NOMO-1 treated with DMSO at 0.1 percent for 48 hours (cell line): ENCODE data around the gene LRRC75A.

Experiments
- DNase-seq: peaks from one replicate; lab custom pipeline; 2025; ENCODE audit not compliant: unreplicated experiment; lab: John Stamatoyannopoulos, UW

Gene LRRC75A

DNA sequence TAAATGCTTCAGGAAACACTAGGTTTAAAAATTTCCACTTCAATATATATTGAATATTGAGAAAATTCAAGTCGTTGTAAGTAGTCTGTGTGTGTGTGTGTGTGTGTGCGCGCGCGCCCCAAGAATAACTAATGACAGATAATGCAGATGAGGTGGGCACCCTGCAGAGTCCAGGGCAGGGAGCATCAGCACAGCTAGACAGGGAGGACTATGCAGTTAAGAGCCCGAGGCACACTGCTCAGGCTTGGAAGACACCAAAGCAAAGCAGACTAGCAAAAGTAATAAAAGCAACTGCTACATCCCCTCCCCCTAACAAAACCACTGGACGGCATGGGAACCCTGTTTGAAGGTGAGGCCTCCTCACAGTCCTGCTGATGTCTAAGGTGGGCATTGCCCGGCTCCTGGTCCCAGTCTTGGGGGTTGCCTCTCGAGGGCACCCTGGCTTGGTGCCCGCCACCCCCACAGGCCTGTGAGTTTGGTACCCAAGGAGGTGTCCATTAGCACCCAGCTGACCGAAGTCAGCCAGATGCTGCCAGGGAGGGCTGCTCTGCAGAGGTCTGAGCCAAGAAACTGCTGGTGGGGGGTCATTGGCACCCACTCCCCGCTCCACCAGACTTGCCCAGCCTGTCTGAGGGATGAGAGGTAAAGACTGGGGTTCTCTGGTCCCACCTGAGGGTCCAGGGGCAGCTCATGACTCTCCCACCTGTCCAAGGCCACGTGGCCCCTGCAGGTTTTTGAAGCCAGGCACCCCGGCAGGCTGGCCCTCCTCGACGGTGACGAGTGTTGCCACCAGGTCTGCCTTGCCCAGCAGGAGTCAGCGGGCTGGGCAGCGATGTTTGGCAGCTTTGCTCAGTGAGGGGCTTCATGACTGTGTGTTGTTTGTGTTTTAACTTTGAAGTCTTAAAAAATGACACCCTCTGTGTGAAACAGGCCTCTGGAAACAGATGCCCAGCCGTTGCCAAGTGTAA lies 18.7 kb downstream of the LRRC75A start:
- DNase-seq = no peak

DNA sequence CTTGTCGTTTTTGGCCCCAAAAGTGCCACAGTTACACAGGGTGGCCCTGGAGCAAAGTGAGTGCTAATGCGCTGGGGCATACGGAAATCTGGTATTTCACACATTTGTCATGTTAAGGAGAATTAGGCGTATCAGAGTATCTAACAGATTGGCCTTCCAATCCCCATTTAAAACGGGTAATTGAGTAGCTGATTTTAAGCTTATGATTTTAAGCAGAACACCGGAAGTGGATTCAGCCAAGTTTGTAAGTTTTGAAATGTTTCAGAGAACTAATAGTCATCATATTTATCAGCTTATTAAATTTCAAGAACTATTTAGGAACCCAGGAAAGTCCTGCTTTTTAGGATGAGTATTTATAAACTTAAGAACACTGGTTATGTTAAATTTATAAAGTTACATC lies 19.5 kb downstream of the LRRC75A start:
- DNase-seq = no peak

DNA sequence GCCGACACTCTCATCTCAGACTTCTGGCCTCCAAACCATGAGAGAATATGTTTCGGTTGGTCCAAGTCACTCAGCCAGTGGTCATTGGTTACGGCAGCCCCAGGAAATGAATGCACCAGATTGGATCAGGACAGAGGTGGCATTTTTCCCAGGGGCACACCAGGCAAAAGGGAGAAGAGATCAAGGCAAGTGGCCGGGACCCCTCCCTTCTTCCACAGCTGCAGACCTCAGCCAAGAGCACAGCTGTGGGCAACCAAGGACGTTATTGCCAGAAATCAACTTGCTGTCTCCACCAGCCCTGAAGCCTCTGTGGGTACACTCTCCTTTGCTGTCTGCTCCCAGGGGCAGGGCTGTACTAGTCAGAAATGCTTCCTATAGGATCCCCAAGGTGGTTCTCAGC lies 20.7 kb downstream of the LRRC75A start:
- DNase-seq = no peak

DNA sequence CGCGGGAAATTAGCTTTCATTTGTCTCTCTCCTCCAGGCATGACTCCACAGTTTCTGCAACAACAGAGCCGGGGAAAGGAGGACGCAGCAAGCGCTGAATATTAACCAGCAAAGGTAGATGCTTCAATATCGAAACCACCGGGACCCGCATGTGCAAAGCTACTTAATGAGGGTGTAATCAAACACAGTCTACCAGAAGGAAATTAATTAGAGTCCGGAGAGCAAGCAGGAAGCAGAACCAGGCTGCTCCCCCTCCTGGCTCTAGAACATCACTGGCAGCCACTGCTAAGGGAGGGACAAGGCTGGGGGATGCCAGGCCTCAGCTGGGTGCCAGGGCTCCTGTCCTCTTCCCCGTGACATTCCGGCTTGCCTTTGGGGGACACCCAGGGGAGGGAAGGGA lies 21.7 kb downstream of the LRRC75A start:
- no peak for DNase-seq

DNA sequence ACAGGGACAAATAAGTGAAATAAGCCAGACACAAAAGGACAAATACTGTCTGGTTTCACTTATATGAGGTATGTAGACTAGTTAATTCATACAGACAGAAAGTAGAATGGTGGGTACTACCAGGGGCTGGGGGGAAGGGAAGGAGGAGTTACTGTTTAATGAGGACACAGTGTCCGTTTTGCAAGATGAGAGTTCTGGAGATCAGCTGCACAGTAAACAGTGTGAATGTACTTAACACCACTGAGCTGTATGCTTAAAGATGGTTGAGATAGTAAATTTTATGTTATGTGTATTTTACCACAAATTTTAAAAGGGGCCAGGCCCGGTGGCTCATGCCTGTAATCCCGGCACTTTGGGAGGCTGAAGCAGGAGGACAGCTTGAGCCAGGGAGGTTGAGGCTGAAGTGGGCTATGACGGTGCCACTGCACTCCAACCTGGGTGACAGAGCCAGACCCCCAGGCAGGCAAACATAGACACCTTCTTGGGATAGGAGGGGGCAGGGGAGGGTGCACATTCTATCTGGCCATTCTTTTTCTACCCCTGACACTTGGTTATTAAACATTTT lies 23.5 kb downstream of the LRRC75A start:
- DNase-seq = no peak

DNA sequence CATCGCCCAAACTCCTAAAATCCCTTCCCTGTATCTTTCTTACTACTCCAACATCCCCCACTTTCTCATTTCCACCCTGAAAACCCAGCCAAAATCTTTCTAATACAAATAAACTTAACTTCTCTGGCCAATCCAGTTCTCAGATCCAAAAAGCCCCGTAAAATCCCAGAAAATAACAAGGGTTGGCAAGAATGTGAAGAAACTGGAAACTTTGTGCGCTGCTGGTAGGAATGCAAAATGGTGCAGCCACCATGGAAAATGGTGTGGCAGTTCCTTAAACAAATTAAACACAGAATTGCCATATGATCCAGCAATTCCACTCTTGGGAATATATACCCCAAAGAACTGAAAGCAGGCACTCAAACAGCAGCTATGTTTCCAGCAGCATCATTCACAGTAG lies 24.1 kb downstream of the LRRC75A start:
- no peak for DNase-seq

DNA sequence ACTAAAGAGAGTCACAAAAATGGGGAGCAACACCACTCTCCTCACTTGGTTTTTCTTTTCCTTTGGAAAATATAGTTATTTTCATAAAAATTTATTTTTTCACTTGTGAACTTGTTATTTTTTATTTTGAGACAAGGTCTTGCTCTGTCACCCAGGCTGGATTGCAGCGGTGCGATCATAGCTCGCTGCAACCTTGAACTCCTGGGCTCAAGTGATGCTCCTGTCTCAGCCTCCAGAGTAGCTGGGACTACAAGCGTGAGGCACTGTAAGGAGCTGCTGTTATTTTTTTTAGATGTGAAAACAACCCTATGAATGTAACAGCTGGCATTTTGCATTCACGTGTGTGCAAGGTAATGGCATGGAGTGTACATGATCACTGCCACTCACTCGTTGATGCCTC lies 24.9 kb downstream of the LRRC75A start:
- DNase-seq = no peak

DNA sequence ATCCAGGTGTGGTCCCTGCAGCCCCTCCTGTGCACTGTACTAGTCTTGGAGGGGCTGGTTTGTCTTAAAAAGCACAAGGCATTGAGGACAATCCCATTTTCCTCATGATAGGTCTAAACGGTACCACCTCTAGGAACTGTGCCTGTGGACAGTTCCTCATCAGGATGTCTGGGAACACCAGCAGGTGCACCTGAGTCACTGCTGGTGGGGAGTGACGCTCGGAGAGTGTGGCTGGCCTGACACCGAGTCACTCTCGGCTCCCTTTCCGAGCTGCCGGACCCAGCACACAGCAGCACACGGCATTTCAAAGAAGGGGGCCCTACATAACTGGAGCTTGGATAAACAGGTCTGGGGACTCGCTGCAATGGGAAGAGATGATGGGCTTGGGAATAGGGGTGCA lies 25.6 kb downstream of the LRRC75A start:
- no peak for DNase-seq

DNA sequence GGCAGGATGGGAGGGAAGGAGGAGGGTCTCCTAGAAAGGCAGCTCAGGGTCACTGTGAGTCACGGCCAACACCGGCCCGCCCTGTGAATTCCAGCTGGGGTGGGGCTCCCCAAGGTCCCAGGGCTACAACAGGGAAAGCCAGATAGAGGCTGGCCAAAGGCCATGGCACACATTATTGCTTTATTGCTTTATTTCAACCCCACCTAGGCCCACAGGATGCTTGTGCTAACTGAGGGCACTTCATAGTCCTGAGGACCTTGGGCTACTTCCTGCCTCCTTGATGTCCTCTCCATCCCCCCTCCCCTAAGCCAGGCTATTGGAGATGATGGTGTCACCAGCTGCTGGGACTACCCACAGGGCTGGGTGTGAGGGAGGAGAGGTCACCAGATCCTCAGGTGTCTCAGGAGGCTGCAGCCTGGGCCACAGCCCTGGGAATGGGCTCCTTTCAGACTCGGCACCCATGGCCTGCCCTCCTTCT lies 26.1 kb downstream of the LRRC75A start:
- DNase-seq = no peak

DNA sequence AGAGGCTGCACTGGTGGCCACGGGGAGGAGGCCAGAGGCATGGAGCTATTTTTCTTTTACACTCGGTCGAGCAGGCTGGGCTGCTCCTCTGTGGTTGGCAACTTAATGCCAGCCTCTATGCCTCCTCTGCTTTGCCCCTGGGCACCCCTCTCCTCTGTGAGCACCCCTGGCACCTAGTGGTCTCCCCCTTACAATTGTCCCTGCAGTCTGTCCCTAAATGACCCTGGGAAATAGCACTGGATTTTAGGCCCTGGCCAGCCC lies 27.0 kb downstream of the LRRC75A start:
- no peak for DNase-seq

DNA sequence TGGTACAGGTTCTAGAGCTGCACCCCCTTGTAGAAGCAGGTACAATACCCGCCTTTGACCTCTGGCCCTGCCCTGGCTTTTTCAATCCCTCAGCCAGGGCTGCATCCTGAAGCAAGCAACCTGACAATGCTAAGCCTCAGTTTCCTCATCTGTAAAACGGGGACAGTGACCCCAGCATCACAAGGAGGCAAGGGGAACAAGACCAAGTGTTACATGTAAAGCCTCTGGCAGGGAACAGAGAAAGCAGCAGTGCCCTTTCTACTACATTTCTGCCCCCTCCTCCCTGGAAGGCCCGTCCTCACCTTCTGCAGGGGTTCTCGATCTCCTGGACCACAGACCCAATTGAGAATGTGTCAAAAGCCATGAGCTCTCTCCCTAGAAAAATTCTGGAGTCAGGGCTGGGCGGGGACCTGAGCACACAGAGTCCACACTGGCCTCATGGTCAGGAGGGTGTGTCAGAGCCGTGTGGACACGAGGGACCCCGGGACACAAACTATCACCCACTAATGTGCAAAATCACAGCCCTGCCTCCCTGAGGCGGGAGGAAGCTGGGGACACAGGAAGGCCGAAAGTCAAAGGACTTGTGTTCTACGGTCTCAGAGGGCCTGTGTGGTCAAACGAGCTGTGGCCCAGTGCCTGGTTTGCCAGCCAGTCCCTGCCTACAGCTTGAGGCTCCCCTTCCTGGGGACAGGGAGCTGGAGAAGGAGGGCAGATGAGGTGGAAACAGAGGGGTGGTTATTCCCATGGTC lies 27.5 kb downstream of the LRRC75A start:
- no peak for DNase-seq

DNA sequence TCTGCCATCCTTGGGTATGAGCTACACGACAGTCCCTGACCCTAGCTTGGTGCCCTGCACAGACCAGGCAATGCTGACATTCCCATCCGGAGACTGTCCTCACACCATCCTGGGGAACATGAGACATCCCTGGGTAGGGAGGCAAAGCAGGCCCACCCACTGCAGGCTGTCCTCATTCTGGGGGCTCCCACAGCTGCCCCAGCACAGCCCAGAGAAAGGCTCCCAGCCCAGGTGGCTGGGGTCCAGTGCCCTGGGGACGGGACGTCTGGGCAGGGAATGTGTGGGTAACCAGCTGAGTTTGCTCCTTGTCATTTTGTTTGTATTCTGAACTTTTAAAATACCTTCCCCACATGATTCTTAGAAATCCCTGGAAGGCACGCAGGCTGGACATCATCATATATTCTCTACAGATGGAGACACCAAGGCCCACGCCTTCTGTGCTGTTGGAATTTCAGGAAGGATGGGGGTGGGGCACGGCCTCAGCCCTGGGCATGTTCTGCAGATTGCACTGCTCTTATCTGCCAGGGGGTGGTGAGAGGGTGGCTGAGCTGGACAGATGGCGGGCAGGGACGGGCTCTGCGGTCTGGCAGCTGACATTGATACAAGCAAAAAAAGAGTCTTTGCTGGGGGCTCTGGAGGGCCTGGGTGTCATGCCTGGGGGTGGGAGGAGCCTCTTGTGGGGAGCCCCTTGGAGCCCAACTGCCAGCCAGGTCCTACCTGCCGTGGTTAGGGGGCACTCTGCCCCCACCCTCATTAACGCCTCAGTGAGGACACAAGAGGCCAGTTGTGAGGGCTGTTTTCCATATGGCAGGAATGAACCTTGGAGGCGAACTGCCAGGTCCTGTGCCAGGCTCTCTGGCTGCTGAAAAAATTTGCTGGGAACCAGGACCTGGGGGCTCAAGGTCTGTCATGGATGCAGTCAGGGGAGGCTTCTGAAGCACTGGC lies 28.4 kb downstream of the LRRC75A start:
- DNase-seq = no peak

DNA sequence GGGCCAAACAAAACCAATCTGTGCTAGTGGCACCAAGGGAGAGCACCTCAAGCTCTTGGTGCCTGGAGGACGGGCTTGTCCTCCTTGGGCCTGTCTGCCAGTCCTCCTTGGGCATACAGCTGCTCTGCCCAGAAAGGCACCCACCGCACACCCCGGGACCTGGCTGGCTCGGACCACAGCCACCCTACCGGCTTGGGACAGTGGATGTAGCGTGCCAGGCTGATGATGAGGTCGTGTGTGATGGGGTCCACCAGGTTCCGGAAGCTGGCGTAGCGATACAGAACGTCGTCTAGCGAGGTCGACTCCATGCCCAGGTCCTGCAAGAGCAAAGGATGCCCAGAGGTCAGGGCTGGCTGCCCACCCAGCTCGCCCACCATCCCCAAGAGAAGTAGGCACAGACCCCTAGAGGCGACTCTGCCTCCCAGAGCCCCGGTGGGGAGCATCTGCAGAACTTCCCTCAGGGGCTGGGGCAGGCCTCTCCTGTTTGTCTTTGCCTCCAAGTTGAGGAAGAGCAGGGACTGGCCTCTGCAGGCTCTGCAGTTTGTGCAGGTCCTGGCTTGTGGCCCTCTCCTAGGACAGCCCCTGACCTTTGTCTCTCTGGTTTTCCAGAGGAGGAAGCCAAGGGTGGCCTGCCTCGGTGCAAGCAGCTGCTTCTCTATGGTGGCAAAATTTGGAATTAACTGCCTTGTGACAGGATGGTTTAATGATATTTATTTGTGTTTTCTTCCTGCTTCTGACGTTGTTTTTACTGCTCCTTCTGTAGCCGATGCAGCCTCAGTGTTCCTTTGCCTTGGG lies 29.7 kb downstream of the LRRC75A start:
- no peak for DNase-seq

DNA sequence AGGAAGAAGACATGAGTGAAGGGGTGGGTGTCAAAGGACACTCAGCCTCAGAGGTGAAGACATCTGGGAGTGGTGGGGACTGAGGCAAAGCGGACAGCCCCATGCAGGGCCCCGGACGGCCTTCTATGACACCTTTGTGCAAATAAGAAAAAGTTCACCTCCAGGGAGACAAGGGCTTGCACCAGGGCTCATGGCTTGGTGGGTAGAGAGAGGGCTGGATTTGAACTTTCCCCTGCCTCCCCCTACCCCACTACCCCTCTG lies 30.5 kb downstream of the LRRC75A start:
- DNase-seq = no peak

DNA sequence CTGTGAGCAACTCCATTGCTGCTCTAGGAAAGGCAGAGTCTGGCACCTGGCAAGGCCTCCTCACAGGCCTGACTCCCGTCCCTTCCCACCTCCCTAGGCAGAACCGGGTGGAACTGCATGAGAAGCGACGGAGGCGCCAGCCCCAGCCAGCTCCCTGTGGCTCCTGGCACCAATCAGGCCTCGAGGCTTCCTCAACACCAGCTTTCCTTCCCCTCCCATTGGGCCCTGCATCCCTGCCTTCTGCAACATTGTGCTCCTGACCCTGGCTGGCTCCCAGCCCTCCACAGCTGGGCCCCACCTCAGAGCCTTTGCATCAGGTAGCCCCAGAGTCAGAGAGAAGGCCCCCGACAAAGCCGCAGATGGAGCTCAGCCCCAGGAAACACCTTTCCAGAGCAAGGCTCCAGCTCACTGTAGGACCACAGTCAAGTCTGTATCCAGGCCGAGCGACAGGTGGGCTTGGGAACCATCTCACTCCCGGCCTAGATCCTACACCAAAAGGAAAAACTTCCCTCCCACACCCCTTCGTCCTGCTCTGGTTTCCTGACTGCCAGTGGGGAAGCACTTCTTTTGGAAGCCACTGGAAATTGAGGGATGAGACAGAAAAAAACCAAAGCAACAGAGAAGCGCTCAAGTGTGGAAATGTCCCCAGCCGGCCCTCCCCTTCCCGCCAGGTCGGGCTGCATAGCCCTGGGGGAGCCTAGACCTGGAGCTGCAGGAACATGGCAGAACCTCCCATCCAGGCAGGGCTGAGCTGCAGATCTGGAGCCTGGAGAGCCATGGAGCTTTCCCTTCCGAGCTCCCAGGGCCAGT lies 31.0 kb downstream of the LRRC75A start:
- no peak for DNase-seq

DNA sequence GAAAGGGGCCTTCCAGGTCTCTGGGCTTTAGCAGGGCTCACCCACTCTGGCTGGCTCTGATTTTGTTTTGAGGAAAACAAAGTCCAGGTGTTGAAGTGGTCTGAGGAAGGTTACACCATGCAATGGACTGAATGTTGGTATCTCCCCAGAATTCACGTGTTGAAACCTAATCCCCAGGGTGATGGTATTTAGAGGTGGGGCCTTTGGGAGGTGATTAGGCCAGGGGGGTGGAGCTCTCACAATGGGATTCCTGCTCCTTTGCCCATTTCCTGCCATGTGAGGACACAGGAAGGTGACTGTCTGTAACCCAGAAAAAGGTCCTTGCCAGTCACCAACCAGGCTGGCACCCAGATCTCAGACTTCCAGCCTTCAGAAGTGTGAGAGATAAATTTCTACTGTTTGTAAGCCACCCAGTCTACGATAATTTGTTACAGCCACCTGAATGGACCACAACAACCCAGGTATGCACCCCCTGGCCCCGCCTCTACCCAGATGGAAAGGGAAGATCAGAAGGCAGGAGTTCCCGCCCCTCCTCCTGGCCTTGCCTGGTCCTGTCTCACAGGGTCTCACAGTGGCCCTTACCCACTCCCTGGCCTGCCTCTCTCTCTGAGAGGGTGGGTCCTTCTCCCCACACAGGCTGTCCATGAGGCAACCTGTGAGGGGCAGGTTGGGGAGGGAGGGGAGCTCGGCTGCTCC lies 32.0 kb downstream of the LRRC75A start:
- DNase-seq = no peak

DNA sequence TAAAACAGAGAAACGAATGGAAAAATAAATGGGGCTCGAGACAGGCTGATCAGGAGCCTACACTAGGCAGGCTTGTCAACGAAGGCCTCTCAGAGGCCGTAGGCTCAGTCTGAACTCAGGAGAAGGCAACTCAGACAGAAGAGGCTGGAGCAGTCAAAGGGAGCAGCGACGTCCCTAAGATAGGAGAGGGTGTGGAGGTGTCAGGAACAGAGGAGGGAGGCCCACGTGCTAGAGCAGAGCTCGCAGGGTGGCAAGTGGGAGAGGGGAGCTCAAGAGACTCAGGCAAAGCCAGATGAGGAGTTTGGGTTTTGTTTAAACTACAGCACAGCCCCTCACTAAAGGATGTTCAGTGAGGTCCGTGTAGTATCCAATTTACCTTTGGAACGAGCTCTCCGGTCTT lies 32.7 kb downstream of the LRRC75A start:
- no peak for DNase-seq

DNA sequence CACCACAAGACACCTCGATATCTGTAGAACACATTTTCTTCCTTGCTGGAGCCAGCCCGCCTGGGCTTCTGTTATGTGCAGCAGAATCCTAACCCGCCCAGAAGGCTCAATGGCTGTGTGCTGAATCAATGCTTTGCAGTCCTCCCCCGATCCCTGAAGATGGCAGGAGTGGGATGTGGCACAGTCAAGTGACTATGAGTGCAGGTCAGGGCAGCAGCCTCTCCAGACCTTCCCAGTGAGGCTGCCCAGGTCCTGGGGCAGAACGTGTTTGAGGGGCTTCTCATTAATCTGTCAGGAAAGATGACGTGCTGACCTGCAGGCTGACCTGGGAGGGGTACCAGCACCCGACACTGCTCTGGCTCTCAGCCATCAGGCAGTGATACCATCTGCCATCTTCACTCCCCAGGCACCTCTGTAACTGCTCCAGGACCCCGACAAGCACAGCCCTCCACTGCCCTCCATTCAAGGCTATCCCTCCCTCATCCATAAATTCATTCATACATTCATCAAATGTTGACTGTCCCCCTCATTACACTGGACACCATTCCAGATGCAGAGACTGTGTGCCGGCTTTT lies 35.2 kb downstream of the LRRC75A start:
- DNase-seq = no peak
